Osteocyte (in vitro differentiated cells): Measurements from ENCODE around the gene HSPA1L. TPM values are rescaled to one million over a fixed set of nuclear protein-coding genes. Genes with fewer than 3 reads are reported as not detected.

Experiments
- DNase-seq: peaks from one replicate; pipeline ENCODE4 v3.0.0; 2021; ENCODE audit warnings: mixed read lengths; ENCODE audit not compliant: unreplicated experiment; ENCODE audit errors: extremely low spot score
- H3K27ac Mint-ChIP-seq: one replicate; pipeline ENCODE4 v1.8.0; 2021; ENCODE audit warnings: mild to moderate bottlenecking, mixed read lengths; ENCODE audit not compliant: unreplicated experiment
- H3K27me3 Mint-ChIP-seq: one replicate; pipeline ENCODE4 v1.8.0; 2021; ENCODE audit warnings: mixed read lengths; ENCODE audit not compliant: unreplicated experiment
- H3K36me3 Mint-ChIP-seq: one replicate; pipeline ENCODE4 v1.8.0; 2021; ENCODE audit warnings: mixed read lengths; ENCODE audit not compliant: unreplicated experiment
- H3K4me1 Mint-ChIP-seq: one replicate; pipeline ENCODE4 v1.8.0; 2021; ENCODE audit warnings: mixed read lengths; ENCODE audit not compliant: unreplicated experiment
- H3K4me3 Mint-ChIP-seq: one replicate; pipeline ENCODE4 v1.8.0; 2021; ENCODE audit warnings: mild to moderate bottlenecking, moderate library complexity, mixed read lengths; ENCODE audit not compliant: unreplicated experiment
- H3K9me3 Mint-ChIP-seq: one replicate; pipeline ENCODE4 v1.8.0; 2021; ENCODE audit warnings: mixed read lengths; ENCODE audit not compliant: unreplicated experiment
- total RNA-seq: library from RNA; stranded (reverse); gene quantifications from 2 replicates; pipeline ENCODE4 v1.2.1, GENCODE V29; 2021
- TF ChIP-seq, protein P1 (sequence below): fragments of 200-600 bp; sonication (generic); IDR thresholded peaks from 2 replicates; pipeline ENCODE4 v1.5.0; 2021; ENCODE audit warnings: antibody characterized with exemption, mild to moderate bottlenecking, moderate library complexity

Gene HSPA1L
- total RNA-seq, 1 donor from 2014 or later = 1.7 TPM

DNA sequence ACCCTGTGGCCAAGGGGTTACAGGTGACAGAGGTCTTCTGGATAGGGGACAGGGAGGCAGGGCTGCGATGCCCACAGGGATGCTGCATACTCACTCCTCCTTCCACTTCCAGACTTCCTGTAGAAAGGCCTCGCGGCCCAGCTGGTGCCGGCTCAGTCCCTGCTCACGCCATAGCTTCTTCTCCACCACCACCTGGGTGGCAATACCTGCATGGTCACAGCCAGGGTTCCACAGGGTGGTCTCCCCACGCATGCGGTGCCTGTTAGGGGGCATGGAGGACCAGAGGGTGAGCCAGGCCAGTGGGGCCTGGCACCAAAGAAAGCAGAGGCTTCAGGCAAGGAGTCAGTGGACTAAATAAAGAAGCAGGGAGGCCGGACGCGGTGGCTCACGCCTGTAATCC lies 29.6 kb downstream of the HSPA1L start:
- no peak overlapping the region for H3K4me3 Mint-ChIP-seq
- H3K27me3 Mint-ChIP-seq = no peaks in the 10 kb centered on the region
- H3K36me3 Mint-ChIP-seq = peaks cover 19% of the 10 kb centered on the region
- TF ChIP-seq, protein P1, sequence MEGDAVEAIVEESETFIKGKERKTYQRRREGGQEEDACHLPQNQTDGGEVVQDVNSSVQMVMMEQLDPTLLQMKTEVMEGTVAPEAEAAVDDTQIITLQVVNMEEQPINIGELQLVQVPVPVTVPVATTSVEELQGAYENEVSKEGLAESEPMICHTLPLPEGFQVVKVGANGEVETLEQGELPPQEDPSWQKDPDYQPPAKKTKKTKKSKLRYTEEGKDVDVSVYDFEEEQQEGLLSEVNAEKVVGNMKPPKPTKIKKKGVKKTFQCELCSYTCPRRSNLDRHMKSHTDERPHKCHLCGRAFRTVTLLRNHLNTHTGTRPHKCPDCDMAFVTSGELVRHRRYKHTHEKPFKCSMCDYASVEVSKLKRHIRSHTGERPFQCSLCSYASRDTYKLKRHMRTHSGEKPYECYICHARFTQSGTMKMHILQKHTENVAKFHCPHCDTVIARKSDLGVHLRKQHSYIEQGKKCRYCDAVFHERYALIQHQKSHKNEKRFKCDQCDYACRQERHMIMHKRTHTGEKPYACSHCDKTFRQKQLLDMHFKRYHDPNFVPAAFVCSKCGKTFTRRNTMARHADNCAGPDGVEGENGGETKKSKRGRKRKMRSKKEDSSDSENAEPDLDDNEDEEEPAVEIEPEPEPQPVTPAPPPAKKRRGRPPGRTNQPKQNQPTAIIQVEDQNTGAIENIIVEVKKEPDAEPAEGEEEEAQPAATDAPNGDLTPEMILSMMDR = no peak
- no peaks in the 10 kb centered on the region for H3K4me1 Mint-ChIP-seq
- DNase-seq = no peak
- H3K27ac Mint-ChIP-seq = no peak overlapping the region
- H3K9me3 Mint-ChIP-seq = no peaks in the 10 kb centered on the region

DNA sequence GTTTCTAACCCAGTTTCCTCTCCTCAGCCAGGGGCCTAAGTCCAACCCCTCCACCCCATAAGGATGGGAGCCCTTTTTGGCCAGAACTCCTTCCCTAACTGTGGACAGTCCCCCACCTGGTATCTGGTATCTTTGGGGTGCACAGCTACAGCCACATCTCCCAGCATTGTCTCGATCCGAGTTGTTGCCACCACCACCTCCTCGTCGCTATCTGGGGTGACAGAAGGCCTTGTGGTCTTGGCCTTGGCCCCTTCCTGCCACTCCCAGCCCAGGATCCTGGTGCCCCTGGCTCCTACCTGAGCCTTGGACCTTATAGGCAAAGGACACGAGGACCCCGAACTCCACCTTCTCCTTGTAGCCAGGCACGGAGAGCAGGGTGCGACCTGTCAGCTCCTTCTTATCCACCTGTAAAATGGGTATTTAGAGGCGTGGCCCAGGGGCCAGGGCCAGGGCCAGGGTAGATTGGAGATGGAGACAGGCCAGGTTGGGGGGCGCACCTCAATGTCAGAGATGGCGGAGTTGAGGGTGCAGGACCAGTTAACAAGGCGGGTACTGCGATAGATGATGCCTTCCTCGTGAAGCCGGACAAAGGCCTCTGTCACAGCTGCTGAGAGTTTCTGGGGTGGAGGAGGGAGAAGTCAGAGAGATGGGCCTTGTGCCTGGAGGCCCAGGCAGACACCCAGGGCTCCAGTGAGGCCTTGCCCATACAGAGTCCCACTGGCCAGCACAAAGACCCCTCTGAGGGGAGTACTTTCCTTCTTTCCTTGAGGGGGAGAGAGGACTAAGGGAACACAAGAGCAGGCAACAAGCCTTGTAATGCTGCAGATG lies 30.8 kb downstream of the HSPA1L start:
- peaks cover 16% of the 10 kb centered on the region for H3K36me3 Mint-ChIP-seq
- no peak overlapping the region for H3K4me3 Mint-ChIP-seq
- H3K4me1 Mint-ChIP-seq = no peaks in the 10 kb centered on the region
- H3K27ac Mint-ChIP-seq = no peak overlapping the region
- H3K27me3 Mint-ChIP-seq = no peaks in the 10 kb centered on the region
- H3K9me3 Mint-ChIP-seq = no peaks in the 10 kb centered on the region
- DNase-seq = no peak
- TF ChIP-seq, protein P1 = no peak

DNA sequence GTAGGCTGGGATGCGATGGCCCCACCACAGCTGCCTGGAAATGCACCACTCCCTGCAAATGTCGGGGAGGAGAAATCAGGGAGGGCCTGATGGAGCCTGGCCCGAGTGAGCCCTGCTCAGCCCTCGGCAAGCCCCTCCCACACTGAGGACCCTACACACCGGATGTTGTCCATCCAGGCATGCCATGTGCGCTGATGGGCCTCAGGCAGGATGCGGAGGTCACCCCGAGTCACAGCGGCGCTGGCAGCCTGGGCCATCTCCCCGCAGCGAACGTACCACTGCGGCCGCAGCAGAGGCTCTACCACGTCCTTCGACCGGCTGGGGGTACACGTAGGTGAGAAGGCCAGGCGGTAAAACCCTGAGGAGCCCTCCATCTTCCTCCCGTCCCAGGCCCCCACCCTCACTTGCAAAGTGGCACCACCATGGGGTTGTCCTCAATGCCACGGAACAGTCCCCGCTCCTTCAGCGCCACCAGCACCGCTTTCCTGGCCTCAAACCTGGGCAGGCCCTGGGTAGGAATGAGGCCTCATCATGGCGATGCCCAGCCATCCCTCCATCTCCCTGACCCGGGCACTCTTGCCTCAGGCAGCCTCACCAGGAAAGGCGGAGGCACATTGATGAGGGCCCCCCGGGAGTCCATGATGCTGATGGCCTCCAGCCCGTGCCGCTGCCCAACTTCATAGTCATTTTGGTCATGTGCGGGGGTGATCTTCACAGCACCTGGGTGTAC lies 32.8 kb downstream of the HSPA1L start:
- no peak overlapping the region for H3K27ac Mint-ChIP-seq
- H3K36me3 Mint-ChIP-seq = peaks cover 16% of the 10 kb centered on the region
- no peaks in the 10 kb centered on the region for H3K27me3 Mint-ChIP-seq
- TF ChIP-seq, protein P1 = no peak
- peaks cover 6% of the 10 kb centered on the region for H3K4me1 Mint-ChIP-seq
- no peak for DNase-seq
- no peak overlapping the region for H3K4me3 Mint-ChIP-seq
- no peaks in the 10 kb centered on the region for H3K9me3 Mint-ChIP-seq

DNA sequence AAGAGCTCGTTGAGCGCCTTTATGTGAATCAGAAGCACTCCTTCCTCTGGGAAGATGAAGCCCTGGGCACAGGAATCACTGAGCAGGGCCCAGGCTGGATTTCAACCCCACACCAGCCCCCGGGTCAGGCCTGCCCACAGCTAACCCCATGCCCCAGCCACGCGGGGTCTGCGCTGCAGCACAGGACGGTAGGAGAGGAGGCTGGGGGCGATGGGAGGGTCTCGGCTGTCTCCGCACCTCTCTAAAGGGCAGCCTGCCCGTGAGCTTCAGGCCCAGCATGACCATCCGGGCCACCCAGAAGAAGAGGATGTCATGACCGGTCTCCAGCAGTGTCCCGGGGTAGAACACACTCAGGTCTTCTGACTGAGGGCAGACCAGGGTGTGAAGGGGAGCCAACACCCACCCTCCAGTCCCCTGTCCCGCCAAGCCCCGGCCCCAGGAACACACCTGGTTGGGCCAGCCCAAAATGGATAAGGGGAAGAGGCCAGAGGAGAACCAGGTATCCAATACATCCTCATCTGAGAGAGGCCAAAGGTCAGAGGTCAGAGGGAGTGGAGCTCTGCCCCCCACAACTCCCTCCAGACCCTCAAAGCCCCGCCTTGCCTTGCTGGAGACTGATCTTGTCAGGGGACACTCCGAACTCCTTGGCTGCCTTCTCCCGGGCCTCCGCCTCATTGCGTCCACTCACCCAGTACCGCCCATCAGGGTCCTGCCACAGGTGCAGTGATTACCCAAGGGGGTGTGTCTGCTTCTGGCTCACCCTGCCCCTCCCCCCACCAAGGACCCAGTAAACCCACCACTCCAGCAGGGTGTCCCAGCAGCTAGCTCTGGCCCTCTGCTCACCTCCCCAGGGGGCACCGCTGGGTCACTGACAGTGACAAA lies 33.6 kb downstream of the HSPA1L start:
- Mint-ChIP-seq H3K9me3 (no peaks in the 10 kb centered on the region), H3K4me1 (peaks cover 9% of the 10 kb centered on the region), H3K27me3 (no peaks in the 10 kb centered on the region), H3K36me3 (peaks cover 16% of the 10 kb centered on the region), H3K4me3 (no peak overlapping the region), H3K27ac (no peak overlapping the region)
- no peak for DNase-seq
- TF ChIP-seq, protein P1 = no peak
